Stimulated activated CD8-positive, alpha-beta memory T cell treated with anti-CD3 and anti-CD28 coated beads, Interleukin-7, amount 100 ng/mL, for 48 hours (primary cell): ENCODE results near the gene PTBP1.
"Not testable (repeated sequence)": the region's sequence is repeated elsewhere in the genome, so short reads cannot be mapped to it uniquely, and the experiment has no call there.

Experiments used
- DNase-seq, 2 donors: peaks; one replicate each; pipeline ENCODE4 v3.0.0-alpha.2; 2020; ENCODE audit warnings: low read depth in 1 of 2; ENCODE audit errors: extremely low read depth in 1 of 2

Gene PTBP1

GRCh38 chr19:850979-851335 is 53.7 kb downstream of the PTBP1 start:
- DNase-seq: no peak

GRCh38 chr19:852136-853013 is 55.1 kb downstream of the PTBP1 start, which contains the start of gene ELANE:
Gene ELANE (plus strand): TSS chr19:852303. CDS start chr19:852329, 26 bp downstream.
- DNase-seq: no peak

GRCh38 chr19:853014-853585 is 55.8 kb downstream of the PTBP1 start:
- no peak for DNase-seq

GRCh38 chr19:853614-854220 is 56.5 kb downstream of the PTBP1 start:
- not testable (repeated sequence) for DNase-seq

GRCh38 chr19:854549-854948 is 57.3 kb downstream of the PTBP1 start:
- DNase-seq: no peak

GRCh38 chr19:855142-855541 is 57.9 kb downstream of the PTBP1 start:
- DNase-seq: no peak

- DNase-seq: no peak
These were observed 58.4 kb downstream of the PTBP1 start for GRCh38 chr19:855566-856120.

GRCh38 chr19:858284-858683 is 61.0 kb downstream of the PTBP1 start:
- no peak for DNase-seq

- no peak for DNase-seq
These were observed 61.9 kb downstream of the PTBP1 start, which contains the start of gene CFD for GRCh38 chr19:858868-859843. Gene CFD (plus strand): TSS chr19:859664. CDS start chr19:859690, 26 bp downstream.

GRCh38 chr19:861141-861755 is 64.0 kb downstream of the PTBP1 start:
- no peak for DNase-seq
